SHP77 (cell line): Measurements from ENCODE around the gene FAM20C.

ENCODE experiments used
- DNase-seq, 2 experiments: peaks; one replicate each; lab custom pipeline; 2025; lab: John Stamatoyannopoulos, UW

The FAM20C gene

DNA sequence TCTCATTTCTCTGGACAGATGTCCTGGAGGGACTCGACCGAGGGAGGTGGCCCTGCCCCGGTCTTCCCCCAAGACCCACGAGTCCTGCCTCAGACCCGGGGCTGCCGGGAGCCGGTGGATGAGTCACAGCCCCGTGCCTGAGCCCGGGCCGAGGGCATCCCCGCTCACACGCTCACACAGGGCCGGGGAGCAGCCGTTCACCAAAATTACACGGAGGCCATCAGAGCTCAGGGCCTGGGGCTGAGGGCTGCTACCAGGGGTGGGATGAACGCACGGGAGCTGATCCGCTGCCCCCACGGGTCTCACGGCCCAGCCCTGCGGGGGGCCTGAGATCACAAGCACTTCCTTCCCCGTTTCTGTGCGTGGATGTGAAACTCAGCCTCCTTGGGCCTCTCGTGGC lies 17.5 kb downstream of the FAM20C start:
- no peak for DNase-seq

GRCh38 chr7:210401-210925 lies 18.1 kb downstream of the FAM20C start:
- no peak for DNase-seq

- no peak for DNase-seq
Measured at GRCh38 chr7:211033-211714, 18.8 kb downstream of the FAM20C start.

DNA sequence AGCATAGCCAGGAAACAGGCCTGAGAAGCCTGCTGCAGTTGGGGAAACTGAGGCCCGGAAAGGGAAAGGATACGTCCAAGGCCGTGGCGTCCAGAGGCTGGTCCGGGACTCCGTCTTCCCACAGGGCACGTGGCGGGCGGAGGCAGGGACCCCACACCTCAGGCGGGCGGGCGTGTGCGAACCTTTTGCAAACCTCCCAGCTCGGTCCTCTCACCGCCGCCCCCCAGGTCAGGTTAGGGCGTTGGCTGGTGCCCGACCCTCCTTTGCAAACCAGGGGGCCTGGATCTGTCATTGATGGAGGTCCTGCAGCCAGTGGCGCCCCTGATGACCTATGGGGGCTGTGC lies 19.3 kb downstream of the FAM20C start:
- no peak for DNase-seq

- no peak for DNase-seq
Measured at GRCh38 chr7:212754-213153, 20.4 kb downstream of the FAM20C start.

DNA sequence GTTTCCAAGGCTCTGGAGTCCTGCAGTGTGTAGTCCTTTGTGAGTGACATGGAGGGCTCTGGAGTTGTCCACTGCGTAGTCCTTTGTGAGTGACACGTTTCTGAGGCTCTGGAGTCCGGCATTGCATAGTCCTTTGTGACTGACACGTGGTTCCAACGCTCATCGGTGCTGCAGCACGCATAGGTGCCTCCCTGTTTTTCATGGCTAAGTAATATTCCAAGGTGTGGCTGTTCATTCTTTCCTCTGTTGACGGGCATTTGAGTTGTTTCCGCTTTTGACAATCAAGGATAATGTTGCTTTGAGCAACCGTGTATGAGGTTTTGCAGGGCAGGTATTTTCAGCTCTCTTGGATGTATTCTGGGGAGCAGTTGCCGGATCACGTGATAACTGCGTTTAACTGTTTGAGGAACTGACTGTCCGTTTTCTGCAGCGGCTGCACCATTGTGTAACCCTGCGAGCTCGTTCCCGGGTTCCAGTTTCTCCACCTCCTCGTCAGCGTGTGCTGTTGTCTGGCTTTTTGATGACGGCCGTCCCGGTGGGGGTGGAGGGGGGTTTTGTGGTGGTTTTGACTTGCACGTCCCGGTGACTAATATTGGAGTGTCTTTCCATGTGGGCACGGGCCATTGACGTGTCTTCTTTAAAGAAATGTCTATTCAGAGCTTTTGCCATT lies 21.1 kb downstream of the FAM20C start:
- DNase-seq, result no peak

DNA sequence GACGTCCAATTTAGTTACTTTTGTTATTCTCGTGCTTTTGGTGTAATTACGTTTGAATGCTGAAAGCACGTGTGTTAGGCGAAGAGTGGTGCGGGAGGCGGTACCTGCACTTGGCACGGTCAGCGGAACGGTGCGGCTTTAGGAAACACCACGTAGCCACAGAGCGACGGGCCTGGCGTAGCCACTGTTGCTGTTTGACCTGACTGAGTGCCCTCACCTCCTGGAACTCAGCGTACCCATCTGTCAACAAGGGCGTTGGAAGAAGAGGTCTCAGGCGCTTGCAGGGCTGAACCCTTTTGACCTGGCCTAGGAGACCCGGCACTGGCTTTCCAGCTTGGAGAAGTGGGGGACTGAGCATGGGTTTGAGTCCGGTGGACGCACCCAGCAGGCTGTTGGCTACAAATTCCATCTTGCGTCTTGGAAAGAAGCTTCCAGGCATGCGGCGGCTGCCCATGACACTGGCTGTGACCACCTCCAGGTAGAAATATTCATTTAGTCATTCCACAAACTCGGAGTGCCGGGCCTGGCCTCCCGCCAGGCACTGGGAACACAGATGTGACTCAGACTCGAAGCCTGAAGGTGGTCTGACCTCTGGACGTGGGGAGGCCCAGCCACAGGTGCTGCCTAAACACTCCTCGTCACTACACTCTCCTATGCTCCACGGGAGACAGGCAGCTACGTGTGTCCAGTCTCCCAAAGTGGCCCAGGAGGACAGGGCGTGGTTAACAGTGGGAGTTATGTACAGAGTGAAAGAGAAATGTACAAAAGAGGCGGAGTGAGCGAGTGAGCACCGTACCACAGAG lies 22.2 kb downstream of the FAM20C start:
- DNase-seq, result no peak

DNA sequence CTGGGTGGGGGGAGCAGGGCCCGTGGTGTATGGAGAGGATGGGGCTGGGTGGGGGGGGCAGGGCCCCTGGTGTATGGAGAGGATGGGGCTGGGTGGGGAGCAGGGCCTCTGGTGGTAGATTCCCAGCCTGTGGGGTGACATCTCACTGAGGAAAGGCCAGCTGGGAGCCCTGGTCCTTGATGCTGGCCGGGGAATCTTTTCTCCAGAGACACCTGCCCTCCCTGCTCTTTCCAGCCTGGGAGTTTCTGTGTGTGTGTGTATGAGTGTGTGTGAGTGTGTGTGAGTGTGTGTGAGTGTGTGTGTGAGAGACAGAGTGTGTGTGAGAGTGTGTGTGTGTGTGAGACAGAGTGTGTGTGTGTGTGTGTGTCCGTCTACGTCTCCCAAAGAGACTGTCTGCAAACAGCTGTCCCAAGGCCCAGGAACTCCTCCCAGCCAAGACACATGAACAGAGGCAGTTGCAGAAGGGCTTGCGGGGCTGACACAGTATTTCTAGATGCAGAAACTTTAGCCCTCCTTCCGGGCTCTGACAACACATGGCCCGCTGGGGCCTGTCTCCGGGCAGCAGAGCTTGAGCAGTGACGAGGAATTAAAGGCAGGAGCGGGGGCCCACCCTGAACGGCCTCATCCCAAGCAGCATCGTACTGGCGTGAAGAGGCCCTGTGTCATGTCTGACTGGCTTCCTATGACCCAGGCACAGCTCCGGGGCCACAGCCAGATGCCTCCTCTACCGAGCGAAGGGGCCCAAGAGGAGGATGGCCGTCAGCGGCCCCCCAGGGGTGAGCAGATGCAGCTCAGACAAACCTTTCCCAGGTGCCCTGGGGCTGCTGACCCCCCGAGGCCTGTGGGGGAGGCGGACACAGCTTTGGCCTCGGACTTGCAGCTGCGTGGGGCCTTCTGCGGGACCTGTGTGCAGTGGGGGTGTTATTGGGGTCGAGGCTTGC lies 24.3 kb downstream of the FAM20C start:
- DNase-seq, result no peak

DNA sequence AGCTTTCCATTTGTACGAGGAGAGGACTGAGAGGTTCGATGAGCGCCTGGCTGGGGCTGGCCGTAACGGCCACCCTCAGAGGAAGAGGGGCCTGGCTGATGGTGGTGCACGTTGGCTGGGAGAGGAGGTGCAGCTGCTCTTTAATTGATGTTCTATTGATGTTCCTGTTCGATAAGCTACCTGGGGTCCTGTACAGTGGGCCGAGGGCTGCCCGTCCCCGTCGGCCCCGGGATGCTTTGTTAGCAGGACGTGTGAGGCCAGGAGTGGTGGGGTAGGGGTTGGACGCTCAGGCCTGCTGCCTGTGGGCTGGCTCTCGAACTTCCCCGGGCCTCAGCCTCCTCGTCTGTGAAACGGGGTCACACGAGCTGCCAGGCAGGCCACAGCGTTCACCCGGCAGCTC lies 25.4 kb downstream of the FAM20C start:
- DNase-seq, result no peak

- DNase-seq, result no peak
Measured at GRCh38 chr7:218316-218715, 25.9 kb downstream of the FAM20C start.

DNA sequence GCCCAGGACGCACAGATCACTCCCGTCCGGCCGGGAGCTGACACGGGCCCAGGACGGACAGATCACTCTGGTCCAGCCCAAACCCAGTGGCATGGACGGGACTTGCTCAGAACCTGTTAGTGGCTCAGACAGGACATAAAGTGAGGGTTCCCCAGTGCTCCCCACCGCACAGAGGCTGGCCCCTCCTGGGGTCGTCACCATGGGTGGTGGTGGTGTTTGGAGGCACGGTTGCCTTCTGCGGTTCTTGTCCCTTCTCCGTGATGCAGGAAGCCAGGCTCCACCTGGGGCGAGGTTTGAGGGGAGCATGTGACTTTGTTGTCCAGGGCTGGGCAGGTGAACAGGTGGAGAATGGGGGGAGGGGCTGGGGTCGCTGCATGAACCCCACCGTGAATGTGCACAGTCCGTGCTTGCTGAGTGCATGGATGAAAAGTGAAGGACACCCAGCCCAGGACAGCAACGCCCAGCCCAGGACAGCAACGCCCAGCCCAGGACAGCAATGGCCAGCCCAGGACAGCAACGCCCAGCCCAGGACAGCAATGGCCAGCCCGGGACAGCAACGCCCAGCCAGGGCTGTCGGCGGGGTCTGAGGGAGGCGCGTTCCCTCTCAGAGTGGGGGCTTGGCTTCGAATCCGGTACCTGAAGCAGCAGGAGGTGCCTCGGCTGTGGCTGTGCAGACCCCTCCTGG lies 26.7 kb downstream of the FAM20C start:
- no peak for DNase-seq

GRCh38 chr7:219581-220150 lies 27.3 kb downstream of the FAM20C start:
- DNase-seq, result no peak

GRCh38 chr7:220151-220841 lies 27.9 kb downstream of the FAM20C start:
- peak in 1 of 2 experiments; percentile 31 for DNase-seq

DNA sequence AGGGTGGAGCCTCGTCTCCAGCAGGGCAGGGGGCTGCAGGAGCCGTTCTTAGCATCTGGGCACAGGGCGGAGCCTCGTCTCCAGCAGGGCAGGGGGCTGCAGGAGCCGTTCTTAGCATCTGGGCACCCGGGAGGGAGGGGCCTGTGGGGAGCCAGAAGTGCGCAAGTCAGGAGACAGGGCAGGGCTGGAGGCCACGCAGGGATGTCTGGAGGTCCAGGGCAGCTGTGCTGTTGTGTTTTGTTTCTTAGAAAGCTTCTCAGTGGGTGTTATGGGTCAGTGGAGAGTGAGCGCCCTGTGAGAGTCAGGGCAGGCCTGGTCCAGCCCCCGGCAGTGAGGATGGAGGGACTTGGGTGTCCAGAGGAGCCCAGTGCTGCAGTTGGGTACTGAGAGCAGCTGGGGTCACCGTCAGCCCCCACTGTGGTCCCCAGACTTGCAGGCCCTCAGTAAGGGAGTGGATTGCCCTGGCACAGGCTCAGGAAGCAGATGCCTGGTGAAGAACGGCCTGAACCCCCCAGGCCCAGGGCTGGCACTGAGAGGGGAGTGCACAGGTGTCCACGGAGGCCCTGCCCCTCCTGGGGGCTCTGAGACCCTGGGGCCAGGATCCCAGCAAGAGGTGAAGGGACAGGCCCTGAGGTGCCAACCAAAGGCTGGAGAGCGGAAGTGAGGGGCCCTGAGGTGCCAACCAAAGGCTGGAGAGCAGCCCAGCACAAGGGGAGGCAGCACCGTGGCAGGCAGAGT lies 29.8 kb downstream of the FAM20C start:
- DNase-seq, result no peak

DNA sequence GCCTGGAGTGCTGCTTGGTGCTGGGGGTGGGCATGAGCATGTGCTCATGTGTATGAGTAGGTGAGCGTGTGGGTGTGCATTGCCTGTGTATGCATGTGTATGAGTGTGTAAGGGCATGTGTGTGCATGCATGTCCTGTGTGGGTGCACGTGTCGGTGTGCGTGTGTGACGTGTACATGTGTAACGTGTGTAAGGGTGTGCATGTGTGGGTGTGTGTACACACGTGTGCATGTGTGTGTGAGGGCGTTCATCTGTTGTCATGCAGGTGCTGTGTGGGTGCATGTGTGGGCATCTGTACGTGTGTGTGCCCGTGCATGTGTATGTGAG lies 30.3 kb downstream of the FAM20C start:
- DNase-seq, result no peak

- DNase-seq, result no peak
Measured at GRCh38 chr7:223118-223800, 30.9 kb downstream of the FAM20C start.

DNA sequence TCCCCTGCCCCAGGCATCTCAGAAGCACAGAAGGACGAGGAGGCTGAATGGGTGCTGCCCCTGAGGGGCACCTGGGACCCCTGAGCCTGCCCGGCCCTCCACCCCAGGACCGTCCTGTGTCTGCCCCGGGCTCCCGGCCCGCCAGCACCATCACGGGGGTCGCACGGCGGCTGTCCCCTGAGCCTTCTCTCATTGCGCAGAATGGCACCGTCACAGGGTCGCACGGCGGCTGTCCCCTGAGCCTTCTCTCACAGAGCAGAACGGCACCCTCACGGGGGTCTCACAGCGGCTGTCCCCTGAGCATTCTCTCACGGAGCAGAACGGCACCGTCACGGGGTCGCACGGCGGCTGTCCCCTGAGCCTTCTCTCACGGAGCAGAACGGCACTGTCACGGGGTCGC lies 31.5 kb downstream of the FAM20C start:
- DNase-seq, result no peak

GRCh38 chr7:226281-226895 lies 34.0 kb downstream of the FAM20C start:
- DNase-seq, result no peak

GRCh38 chr7:227926-228325 lies 35.6 kb downstream of the FAM20C start:
- DNase-seq, result no peak
